ENCODE measurements around the gene NUP160.

NUP160 gene

GRCh38 chr11:47856186-47856585 is 8.0 kb upstream of the NUP160 start:
- no peak for TF ChIP-seq CTCF (IDR thresholded peaks at IDR 0.05; ENCODE audit: insufficient read depth, low read length)
- no peak for TF ChIP-seq SPI1 (IDR thresholded peaks at IDR 0.05; ENCODE audit: borderline replicate concordance, low read depth)
- no peak for TF ChIP-seq POLR2AphosphoS5 (IDR thresholded peaks at IDR 0.05; ENCODE audit: low read depth)
- TF ChIP-seq, protein P1, sequence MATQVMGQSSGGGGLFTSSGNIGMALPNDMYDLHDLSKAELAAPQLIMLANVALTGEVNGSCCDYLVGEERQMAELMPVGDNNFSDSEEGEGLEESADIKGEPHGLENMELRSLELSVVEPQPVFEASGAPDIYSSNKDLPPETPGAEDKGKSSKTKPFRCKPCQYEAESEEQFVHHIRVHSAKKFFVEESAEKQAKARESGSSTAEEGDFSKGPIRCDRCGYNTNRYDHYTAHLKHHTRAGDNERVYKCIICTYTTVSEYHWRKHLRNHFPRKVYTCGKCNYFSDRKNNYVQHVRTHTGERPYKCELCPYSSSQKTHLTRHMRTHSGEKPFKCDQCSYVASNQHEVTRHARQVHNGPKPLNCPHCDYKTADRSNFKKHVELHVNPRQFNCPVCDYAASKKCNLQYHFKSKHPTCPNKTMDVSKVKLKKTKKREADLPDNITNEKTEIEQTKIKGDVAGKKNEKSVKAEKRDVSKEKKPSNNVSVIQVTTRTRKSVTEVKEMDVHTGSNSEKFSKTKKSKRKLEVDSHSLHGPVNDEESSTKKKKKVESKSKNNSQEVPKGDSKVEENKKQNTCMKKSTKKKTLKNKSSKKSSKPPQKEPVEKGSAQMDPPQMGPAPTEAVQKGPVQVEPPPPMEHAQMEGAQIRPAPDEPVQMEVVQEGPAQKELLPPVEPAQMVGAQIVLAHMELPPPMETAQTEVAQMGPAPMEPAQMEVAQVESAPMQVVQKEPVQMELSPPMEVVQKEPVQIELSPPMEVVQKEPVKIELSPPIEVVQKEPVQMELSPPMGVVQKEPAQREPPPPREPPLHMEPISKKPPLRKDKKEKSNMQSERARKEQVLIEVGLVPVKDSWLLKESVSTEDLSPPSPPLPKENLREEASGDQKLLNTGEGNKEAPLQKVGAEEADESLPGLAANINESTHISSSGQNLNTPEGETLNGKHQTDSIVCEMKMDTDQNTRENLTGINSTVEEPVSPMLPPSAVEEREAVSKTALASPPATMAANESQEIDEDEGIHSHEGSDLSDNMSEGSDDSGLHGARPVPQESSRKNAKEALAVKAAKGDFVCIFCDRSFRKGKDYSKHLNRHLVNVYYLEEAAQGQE (IDR thresholded peaks at IDR 0.05; ENCODE audit: insufficient replicate concordance, low read depth) = no peak
- TF ChIP-seq GABPA (IDR thresholded peaks at IDR 0.05; ENCODE audit: low read depth) = no peak
- no peak for DNase-seq (ENCODE audit: low read depth in 1 of 2, low spot score in 1 of 2)
- H3K4me3 ChIP-seq (replicated peaks; ENCODE audit: insufficient read depth, low read length) = no peak overlapping the region
- H3K27me3 ChIP-seq (ENCODE audit: insufficient read depth, poor library complexity, severe bottlenecking) = no peaks in the 10 kb centered on the region
- no peak overlapping the region for H3K27ac ChIP-seq (replicated peaks)

DNA sequence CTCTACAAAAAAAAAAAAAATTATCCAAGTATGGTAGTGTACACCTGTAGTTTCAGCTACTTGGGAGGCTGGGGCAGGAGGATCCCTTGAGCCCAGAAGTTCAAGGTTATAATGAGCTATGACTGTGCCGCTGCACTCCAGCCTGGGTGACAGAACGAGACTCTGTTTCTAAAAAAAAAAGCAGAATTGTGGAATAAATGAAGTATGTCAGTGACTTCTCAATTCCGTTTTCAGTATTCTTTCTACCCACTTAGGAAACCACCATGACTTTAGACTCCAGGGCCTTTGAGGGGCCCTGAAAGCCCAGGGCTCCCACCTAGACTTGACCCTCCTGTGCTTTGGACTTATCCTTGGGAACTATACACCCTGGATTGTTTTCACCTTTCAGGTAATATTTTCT is 6.5 kb upstream of the NUP160 start:
- no peak for DNase-seq (ENCODE audit: low read depth in 1 of 2, low spot score in 1 of 2)
- Histone ChIP-seq H3K4me3 (replicated peaks; ENCODE audit: insufficient read depth, low read length) (no peak overlapping the region), H3K27ac (replicated peaks) (no peak overlapping the region), H3K27me3 (ENCODE audit: insufficient read depth, poor library complexity, severe bottlenecking) (no peaks in the 10 kb centered on the region)
- TF ChIP-seq, protein P1 (IDR thresholded peaks at IDR 0.05; ENCODE audit: insufficient replicate concordance, low read depth) = no peak
- TF ChIP-seq SPI1 (IDR thresholded peaks at IDR 0.05; ENCODE audit: borderline replicate concordance, low read depth) (no peak), POLR2AphosphoS5 (IDR thresholded peaks at IDR 0.05; ENCODE audit: low read depth) (no peak), CTCF (IDR thresholded peaks at IDR 0.05; ENCODE audit: insufficient read depth, low read length) (no peak), GABPA (IDR thresholded peaks at IDR 0.05; ENCODE audit: low read depth) (no peak)

DNA sequence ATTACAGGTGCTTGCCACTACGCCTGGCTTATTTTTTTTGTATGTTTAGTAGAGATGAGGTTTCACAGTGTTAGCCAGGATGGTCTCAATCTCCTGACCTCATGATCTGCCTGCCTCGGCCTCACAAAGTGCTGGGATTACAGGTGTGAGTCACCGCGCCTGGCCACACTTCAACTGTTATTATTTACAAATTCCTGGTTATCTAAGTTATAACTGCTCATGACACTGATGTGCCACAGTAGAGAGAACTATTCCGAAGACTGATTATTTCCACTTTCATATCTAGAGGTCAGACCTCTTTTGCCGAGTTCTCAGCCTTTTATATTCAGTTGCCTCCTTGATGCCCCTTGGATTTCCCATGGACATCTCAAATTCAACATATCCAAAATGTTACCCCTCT is 3.9 kb upstream of the NUP160 start:
- no peaks in the 10 kb centered on the region for H3K27me3 ChIP-seq (ENCODE audit: insufficient read depth, poor library complexity, severe bottlenecking)
- DNase-seq (ENCODE audit: low read depth in 1 of 2, low spot score in 1 of 2) = no peak
- H3K27ac ChIP-seq (replicated peaks) = no peak overlapping the region
- TF ChIP-seq SPI1 (IDR thresholded peaks at IDR 0.05; ENCODE audit: borderline replicate concordance, low read depth) = no peak
- TF ChIP-seq POLR2AphosphoS5 (IDR thresholded peaks at IDR 0.05; ENCODE audit: low read depth) = no peak
- no peak for TF ChIP-seq CTCF (IDR thresholded peaks at IDR 0.05; ENCODE audit: insufficient read depth, low read length)
- no peak for TF ChIP-seq GABPA (IDR thresholded peaks at IDR 0.05; ENCODE audit: low read depth)
- TF ChIP-seq, protein P1 (IDR thresholded peaks at IDR 0.05; ENCODE audit: insufficient replicate concordance, low read depth) = no peak
- no peak overlapping the region for H3K4me3 ChIP-seq (replicated peaks; ENCODE audit: insufficient read depth, low read length)

Measured in HL-60 (cell line).